ENCODE data around the gene DAB1. TPM values are rescaled to one million over a fixed set of nuclear protein-coding genes. Genes with fewer than 3 reads are reported as not detected.

DAB1 gene
- total RNA-seq, 1 donor from 2014 or later: 1.6 TPM

DNA sequence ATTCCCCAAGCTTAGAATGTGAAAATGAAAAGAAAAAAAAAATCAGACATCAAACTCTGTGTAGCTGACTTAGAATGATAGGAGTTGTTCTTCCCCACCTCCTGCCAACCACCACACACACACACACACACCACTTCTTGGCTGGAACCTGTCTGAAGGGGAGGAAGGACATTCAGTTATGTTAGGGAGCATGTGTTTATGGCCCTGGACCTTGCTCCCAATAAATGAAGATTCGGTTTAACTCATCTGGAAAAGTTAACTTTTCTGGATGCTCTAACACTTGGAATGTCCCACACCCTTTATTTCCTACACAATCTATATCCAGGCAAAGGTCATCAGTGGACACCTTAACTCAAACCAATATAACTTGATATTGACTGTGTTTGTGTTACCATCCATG lies 112.4 kb downstream of the DAB1 start:
- Histone ChIP-seq H3K36me3 (ENCODE audit: insufficient read depth, low read length) (no peaks in the 10 kb centered on the region), H3K4me2 (ENCODE audit: low read length) (no peak overlapping the region), H3K4me1 (ENCODE audit: insufficient read depth, low read length) (no peaks in the 10 kb centered on the region), H3K4me3 (ENCODE audit: insufficient read depth, low read depth, low read length) (no peak overlapping the region), H3K79me2 (ENCODE audit: insufficient read depth, low read length) (no peaks in the 10 kb centered on the region), H3K9ac (ENCODE audit: low read length) (no peak overlapping the region), H3K27ac (ENCODE audit: low read depth, low read length) (no peak overlapping the region), H3K27me3 (ENCODE audit: insufficient read depth, low read length) (no peaks in the 10 kb centered on the region), H2AFZ (ENCODE audit: low read depth, low read length) (no peak overlapping the region), H3K9me3 (ENCODE audit: insufficient read depth, low read depth, low read length) (no peaks in the 10 kb centered on the region), H4K20me1 (ENCODE audit: insufficient read depth, low read length) (no peaks in the 10 kb centered on the region)
- H3K9me3 Mint-ChIP-seq (ENCODE audit: unreplicated experiment): no peaks in the 10 kb centered on the region
- FAIRE-seq: no peak
- no peak for TF ChIP-seq EZH2 (IDR thresholded peaks at IDR 0.05; ENCODE audit: insufficient read depth, low read length)
- TF ChIP-seq, protein P1, sequence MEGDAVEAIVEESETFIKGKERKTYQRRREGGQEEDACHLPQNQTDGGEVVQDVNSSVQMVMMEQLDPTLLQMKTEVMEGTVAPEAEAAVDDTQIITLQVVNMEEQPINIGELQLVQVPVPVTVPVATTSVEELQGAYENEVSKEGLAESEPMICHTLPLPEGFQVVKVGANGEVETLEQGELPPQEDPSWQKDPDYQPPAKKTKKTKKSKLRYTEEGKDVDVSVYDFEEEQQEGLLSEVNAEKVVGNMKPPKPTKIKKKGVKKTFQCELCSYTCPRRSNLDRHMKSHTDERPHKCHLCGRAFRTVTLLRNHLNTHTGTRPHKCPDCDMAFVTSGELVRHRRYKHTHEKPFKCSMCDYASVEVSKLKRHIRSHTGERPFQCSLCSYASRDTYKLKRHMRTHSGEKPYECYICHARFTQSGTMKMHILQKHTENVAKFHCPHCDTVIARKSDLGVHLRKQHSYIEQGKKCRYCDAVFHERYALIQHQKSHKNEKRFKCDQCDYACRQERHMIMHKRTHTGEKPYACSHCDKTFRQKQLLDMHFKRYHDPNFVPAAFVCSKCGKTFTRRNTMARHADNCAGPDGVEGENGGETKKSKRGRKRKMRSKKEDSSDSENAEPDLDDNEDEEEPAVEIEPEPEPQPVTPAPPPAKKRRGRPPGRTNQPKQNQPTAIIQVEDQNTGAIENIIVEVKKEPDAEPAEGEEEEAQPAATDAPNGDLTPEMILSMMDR (IDR thresholded peaks at IDR 0.05; ENCODE audit: insufficient read depth, low read depth, low read length): no peak
- H3K4me3 Mint-ChIP-seq (ENCODE audit: unreplicated experiment): no peak overlapping the region
- no peaks in the 10 kb centered on the region for H3K36me3 Mint-ChIP-seq (ENCODE audit: low read depth, unreplicated experiment)
- DNase-seq (ENCODE audit: low read depth): no peak
- no peak overlapping the region for H3K27ac Mint-ChIP-seq (ENCODE audit: unreplicated experiment)
- H3K27me3 Mint-ChIP-seq (ENCODE audit: low read depth, unreplicated experiment): no peaks in the 10 kb centered on the region
- H3K4me1 Mint-ChIP-seq (ENCODE audit: low read depth, unreplicated experiment): no peaks in the 10 kb centered on the region

DNA sequence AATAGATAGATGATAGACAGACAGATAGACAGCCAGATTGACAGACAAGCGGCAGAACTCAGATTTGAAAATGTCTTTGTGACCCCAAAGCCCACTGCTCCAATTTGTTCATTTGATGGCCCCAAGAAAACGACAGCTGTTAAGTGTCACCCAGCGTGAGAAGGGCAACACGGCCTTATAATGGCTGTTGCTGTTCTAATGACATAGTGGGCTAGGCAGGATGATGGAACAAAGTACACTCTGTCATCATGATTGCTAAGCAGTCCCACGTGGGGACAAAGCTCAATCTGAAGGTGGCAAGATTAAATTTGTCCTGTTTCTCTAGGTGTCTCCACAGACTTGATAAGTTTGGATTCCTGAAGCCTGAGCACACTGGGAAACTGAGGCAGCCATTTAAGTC lies 112.9 kb downstream of the DAB1 start:
- Mint-ChIP-seq H3K27ac (ENCODE audit: unreplicated experiment) (no peak overlapping the region), H3K36me3 (ENCODE audit: low read depth, unreplicated experiment) (no peaks in the 10 kb centered on the region), H3K4me1 (ENCODE audit: low read depth, unreplicated experiment) (no peaks in the 10 kb centered on the region), H3K4me3 (ENCODE audit: unreplicated experiment) (no peak overlapping the region), H3K27me3 (ENCODE audit: low read depth, unreplicated experiment) (no peaks in the 10 kb centered on the region), H3K9me3 (ENCODE audit: unreplicated experiment) (no peaks in the 10 kb centered on the region)
- H3K27ac ChIP-seq (ENCODE audit: low read depth, low read length): no peak overlapping the region
- H3K9me3 ChIP-seq (ENCODE audit: insufficient read depth, low read depth, low read length): no peaks in the 10 kb centered on the region
- TF ChIP-seq EZH2 (IDR thresholded peaks at IDR 0.05; ENCODE audit: insufficient read depth, low read length): no peak
- TF ChIP-seq, protein P1 (IDR thresholded peaks at IDR 0.05; ENCODE audit: insufficient read depth, low read depth, low read length): no peak
- H3K27me3 ChIP-seq (ENCODE audit: insufficient read depth, low read length): no peaks in the 10 kb centered on the region
- no peak overlapping the region for H2AFZ ChIP-seq (ENCODE audit: low read depth, low read length)
- no peaks in the 10 kb centered on the region for H3K79me2 ChIP-seq (ENCODE audit: insufficient read depth, low read length)
- H3K4me1 ChIP-seq (ENCODE audit: insufficient read depth, low read length): no peaks in the 10 kb centered on the region
- FAIRE-seq: no peak
- no peak for DNase-seq (ENCODE audit: low read depth)
- no peaks in the 10 kb centered on the region for H3K36me3 ChIP-seq (ENCODE audit: insufficient read depth, low read length)
- H3K4me2 ChIP-seq (ENCODE audit: low read length): no peak overlapping the region
- H3K4me3 ChIP-seq (ENCODE audit: insufficient read depth, low read depth, low read length): no peak overlapping the region
- no peak overlapping the region for H3K9ac ChIP-seq (ENCODE audit: low read length)
- H4K20me1 ChIP-seq (ENCODE audit: insufficient read depth, low read length): no peaks in the 10 kb centered on the region

DNA sequence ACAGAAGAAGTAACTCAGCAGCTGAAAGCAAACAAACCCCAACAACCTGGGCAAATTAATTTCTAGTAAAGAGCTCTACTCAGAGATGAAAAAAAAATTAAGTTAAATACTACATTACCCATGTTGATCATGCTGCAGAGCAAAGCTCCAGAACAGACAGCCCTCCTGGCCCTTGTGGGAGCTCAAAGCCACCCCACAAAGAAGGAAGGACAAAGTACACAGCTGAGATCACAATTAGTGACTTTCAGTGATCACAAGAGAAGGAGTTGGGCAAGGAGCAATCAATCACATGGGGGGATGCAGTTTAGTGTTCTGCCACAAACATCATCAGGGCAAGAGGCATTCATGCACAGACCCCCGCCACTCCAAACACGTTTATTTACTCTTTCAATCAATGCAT lies 114.2 kb downstream of the DAB1 start:
- H2AFZ ChIP-seq (ENCODE audit: low read depth, low read length): no peak overlapping the region
- H3K79me2 ChIP-seq (ENCODE audit: insufficient read depth, low read length): no peaks in the 10 kb centered on the region
- no peaks in the 10 kb centered on the region for H3K36me3 Mint-ChIP-seq (ENCODE audit: low read depth, unreplicated experiment)
- H3K27me3 Mint-ChIP-seq (ENCODE audit: low read depth, unreplicated experiment): no peaks in the 10 kb centered on the region
- no peaks in the 10 kb centered on the region for H3K9me3 ChIP-seq (ENCODE audit: insufficient read depth, low read depth, low read length)
- H3K9me3 Mint-ChIP-seq (ENCODE audit: unreplicated experiment): no peaks in the 10 kb centered on the region
- H3K27me3 ChIP-seq (ENCODE audit: insufficient read depth, low read length): no peaks in the 10 kb centered on the region
- no peak overlapping the region for H3K4me2 ChIP-seq (ENCODE audit: low read length)
- H3K4me1 ChIP-seq (ENCODE audit: insufficient read depth, low read length): no peaks in the 10 kb centered on the region
- H3K27ac ChIP-seq (ENCODE audit: low read depth, low read length): no peak overlapping the region
- H3K36me3 ChIP-seq (ENCODE audit: insufficient read depth, low read length): no peaks in the 10 kb centered on the region
- no peak overlapping the region for H3K9ac ChIP-seq (ENCODE audit: low read length)
- no peak overlapping the region for H3K4me3 Mint-ChIP-seq (ENCODE audit: unreplicated experiment)
- H4K20me1 ChIP-seq (ENCODE audit: insufficient read depth, low read length): no peaks in the 10 kb centered on the region
- H3K27ac Mint-ChIP-seq (ENCODE audit: unreplicated experiment): no peak overlapping the region
- DNase-seq (ENCODE audit: low read depth) (no peak), FAIRE-seq (no peak)
- TF ChIP-seq, protein P1 (IDR thresholded peaks at IDR 0.05; ENCODE audit: insufficient read depth, low read depth, low read length): no peak
- TF ChIP-seq EZH2 (IDR thresholded peaks at IDR 0.05; ENCODE audit: insufficient read depth, low read length): no peak
- H3K4me3 ChIP-seq (ENCODE audit: insufficient read depth, low read depth, low read length): no peak overlapping the region
- no peaks in the 10 kb centered on the region for H3K4me1 Mint-ChIP-seq (ENCODE audit: low read depth, unreplicated experiment)

Data from astrocyte (in vitro differentiated cells and primary cell).